NT2/D1 (cell line): ENCODE measurements around the gene PDE9A.

Experiments
- SUZ12 ChIP-seq: IDR thresholded peaks from 2 replicates; pipeline ENCODE4 v1.6.1; 2011; ENCODE audit not compliant: insufficient read length, insufficient read depth; ENCODE audit errors: extremely low read depth
- ZNF274 ChIP-seq: IDR thresholded peaks from 2 replicates; pipeline ENCODE4 v1.6.1; 2011; ENCODE audit warnings: mild to moderate bottlenecking, low read depth, low read length

DNA sequence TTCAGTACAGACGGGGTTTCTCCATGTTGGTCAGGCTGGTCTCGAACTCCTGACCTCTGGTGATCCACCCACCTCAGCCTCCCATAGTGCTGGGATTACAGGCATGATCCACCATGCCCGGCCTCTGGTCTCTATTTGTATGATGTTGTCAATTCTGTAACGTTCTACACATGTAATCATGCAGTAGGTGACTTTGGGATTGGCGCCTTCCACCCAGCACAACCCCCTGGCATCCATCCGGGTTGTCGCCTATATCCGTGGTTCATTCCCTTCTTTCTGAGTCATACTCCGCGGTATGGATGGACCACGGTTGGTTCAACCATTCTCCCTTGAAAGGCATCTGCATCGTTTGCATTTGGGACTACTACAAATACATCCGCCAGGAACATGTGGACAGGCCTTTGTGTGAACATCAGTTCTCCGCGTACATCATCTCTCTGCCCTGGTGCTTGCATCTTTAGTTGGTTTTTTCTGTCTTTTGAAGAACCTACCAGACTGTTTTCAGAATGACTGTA, 72.1 kb downstream of the PDE9A start:
- no peak for TF ChIP-seq ZNF274
- TF ChIP-seq SUZ12, result no peak
